Kidney epithelial cell (primary cell): ENCODE data around the gene ASH1L. TPM values are rescaled to one million over a fixed set of nuclear protein-coding genes. Genes with fewer than 3 reads are reported as not detected.
A peak's percentile ranks its signal among the peaks of the same experiment; 100 is the strongest.
"Not testable (repeated sequence)": the region's sequence is repeated elsewhere in the genome, so short reads cannot be mapped to it uniquely, and the experiment has no call there.

ENCODE experiments used
- DNase-seq: peaks from one replicate; pipeline ENCODE4 v3.0.0-alpha.2; 2010; ENCODE audit warnings: low read depth
- H3K27me3 ChIP-seq: 2 replicates; pipeline ENCODE4 v1.6.0; 2011; ENCODE audit warnings: low read length; ENCODE audit not compliant: control insufficient read depth, insufficient read depth
- H3K36me3 ChIP-seq: 2 replicates; pipeline ENCODE4 v1.5.1; 2011; ENCODE audit warnings: low read length; ENCODE audit not compliant: control insufficient read depth, insufficient read depth
- H3K4me3 ChIP-seq: 2 replicates; pipeline ENCODE4 v1.5.1; 2011; ENCODE audit warnings: low read depth, mild to moderate bottlenecking, control low read depth, low read length
- CTCF ChIP-seq: IDR thresholded peaks from 2 replicates; pipeline ENCODE4 v1.5.1; 2011; ENCODE audit warnings: mild to moderate bottlenecking, moderate library complexity, low read length, control low read depth, inconsistent platforms; ENCODE audit not compliant: insufficient read depth, poor library complexity, severe bottlenecking
- total RNA-seq: library from RNA; depleted of rRNA; stranded (reverse); fragments of >200 nt; gene quantifications from 2 replicates; pipeline ENCODE4 v1.2.3, GENCODE V29; 2015

Gene ASH1L
- total RNA-seq, 1 donor from 2014 or later: 19.5 TPM

GRCh38 chr1:155598842-155599331 is 36.3 kb upstream of the ASH1L start:
- peak; percentile 5 for TF ChIP-seq CTCF
- DNase-seq: peak; percentile 2
- Histone ChIP-seq H3K27me3 (no peaks in the 10 kb centered on the region), H3K4me3 (no peak overlapping the region), H3K36me3 (no peaks in the 10 kb centered on the region)

- Histone ChIP-seq H3K36me3 (no peaks in the 10 kb centered on the region), H3K27me3 (no peaks in the 10 kb centered on the region), H3K4me3 (no peak overlapping the region)
- TF ChIP-seq CTCF: no peak
- DNase-seq: no peak
Measured at GRCh38 chr1:155596864-155597263, 34.3 kb upstream of the ASH1L start.

GRCh38 chr1:155595877-155596474 is 33.4 kb upstream of the ASH1L start:
- DNase-seq, H3K4me3 ChIP-seq, H3K36me3 ChIP-seq, H3K27me3 ChIP-seq: not testable (repeated sequence)

GRCh38 chr1:155591770-155592169 is 29.2 kb upstream of the ASH1L start:
- Histone ChIP-seq H3K27me3 (no peaks in the 10 kb centered on the region), H3K36me3 (no peaks in the 10 kb centered on the region), H3K4me3 (no peak overlapping the region)
- peak; percentile 33 for TF ChIP-seq CTCF
- peak; percentile 29 for DNase-seq

- H3K36me3 ChIP-seq, H3K4me3 ChIP-seq, H3K27me3 ChIP-seq, DNase-seq: not testable (repeated sequence)
Measured at GRCh38 chr1:155590516-155591247, 28.1 kb upstream of the ASH1L start.

GRCh38 chr1:155589282-155589681 is 26.7 kb upstream of the ASH1L start:
- not testable (repeated sequence) for H3K4me3 ChIP-seq, H3K27me3 ChIP-seq, H3K36me3 ChIP-seq, DNase-seq

- not testable (repeated sequence) for H3K4me3 ChIP-seq, DNase-seq, H3K36me3 ChIP-seq, H3K27me3 ChIP-seq
Measured at GRCh38 chr1:155583846-155584245, 21.2 kb upstream of the ASH1L start.

GRCh38 chr1:155575608-155576007 is 13.0 kb upstream of the ASH1L start:
- not testable (repeated sequence) for H3K4me3 ChIP-seq, H3K27me3 ChIP-seq, H3K36me3 ChIP-seq, DNase-seq
